B cell (primary cell): Measurements from ENCODE around the gene SCG2. TPM values are rescaled to one million over a fixed set of nuclear protein-coding genes. Genes with fewer than 3 reads are reported as not detected.
A peak's percentile ranks its signal among the peaks of the same experiment; 100 is the strongest.

ENCODE experiments used
- ATAC-seq: fragments of 200-7000 bp; cut with Tn5 transposase; one replicate; pipeline ENCODE4 v1.10.0; 2021; ENCODE audit warnings: low read depth, mild to moderate bottlenecking, moderate number of reproducible peaks, moderate library complexity
- CTCF ChIA-PET: fragments of 350-600 bp; sonication (Branson Sonifier 250); formaldehyde crosslinking; loops from one replicate; lab custom pipeline; 2021; ENCODE audit warnings: antibody characterized with exemption, inconsistent platforms; lab: Charles Lee
- POLR2A ChIA-PET: fragments of 350-600 bp; sonication (Branson Sonifier 250); formaldehyde crosslinking; loops from one replicate; lab custom pipeline; 2021; ENCODE audit warnings: antibody characterized with exemption; lab: Charles Lee
- DNase-seq: peaks from one replicate; pipeline ENCODE4 v3.0.0; 2013
- H2AFZ ChIP-seq: 2 replicates; pipeline ENCODE4 v1.6.1; 2012; ENCODE audit warnings: mild to moderate bottlenecking, low read depth, low read length; ENCODE audit not compliant: insufficient read depth, poor library complexity, severe bottlenecking
- H3K27ac ChIP-seq, 2 donors: 1 replicate in 1 of 2; 2 replicates in 1 of 2; pipeline ENCODE4 v1.5.1; 2012 to 2013; ENCODE audit warnings: low read length in 2 of 2, mild to moderate bottlenecking in 2 of 2, moderate library complexity in 1 of 2
- H3K27me3 ChIP-seq, 4 experiments: fragments of 200-600 bp in 1 of 4; sonication (generic) in 1 of 4; replicated peaks in 1 of 4; 1 replicate in 2 of 4; 2 replicates in 2 of 4; pipeline versions ENCODE4 v1.6.1 to v1.7.0; 2013 to 2016; ENCODE audit warnings: low read length in 3 of 4, mild to moderate bottlenecking in 2 of 4, mixed read lengths in 1 of 4, moderate library complexity in 1 of 4; ENCODE audit not compliant: insufficient read depth in 4 of 4, control insufficient read depth in 3 of 4; ENCODE audit errors: control extremely low read depth in 1 of 4
- H3K36me3 ChIP-seq, 2 experiments: replicated peaks in 1 of 2; 1 replicate in 1 of 2; 2 replicates in 1 of 2; pipeline versions ENCODE4 v1.6.1 to v1.7.1; 2013; ENCODE audit warnings: low read length in 1 of 2; ENCODE audit not compliant: insufficient read depth in 2 of 2, control insufficient read depth in 1 of 2; ENCODE audit errors: control extremely low read depth in 1 of 2, extremely low read depth in 1 of 2
- H3K4me1 ChIP-seq, 2 donors: fragments of 200-600 bp in 1 of 2; sonication (generic) in 1 of 2; 1 replicate in 1 of 2; 2 replicates in 1 of 2; pipeline versions ENCODE4 v1.5.1 to v1.6.1; 2013 to 2017; ENCODE audit warnings: low read length in 2 of 2; ENCODE audit not compliant: control insufficient read depth in 2 of 2, insufficient read depth in 2 of 2
- H3K4me2 ChIP-seq: replicated peaks from 2 replicates; pipeline ENCODE3; 2012; ENCODE audit warnings: mild to moderate bottlenecking, low read depth, low read length; ENCODE audit not compliant: poor library complexity, severe bottlenecking
- H3K4me3 ChIP-seq, 5 experiments: fragments of 200-600 bp in 1 of 5; sonication (generic) in 1 of 5; 1 replicate in 3 of 5; 2 replicates in 2 of 5; pipeline versions ENCODE4 v1.5.1 to v1.7.0; 2011 to 2016; ENCODE audit warnings: low read length in 4 of 5, mild to moderate bottlenecking in 4 of 5, low read depth in 2 of 5, control low read depth in 1 of 5, moderate library complexity in 1 of 5; ENCODE audit not compliant: insufficient read depth in 1 of 5; ENCODE audit errors: control extremely low read depth in 1 of 5, extremely low read depth in 1 of 5
- H3K79me2 ChIP-seq: fragments of 200-600 bp; sonication (generic); one replicate; pipeline ENCODE4 v1.6.0; 2016; ENCODE audit warnings: low read length; ENCODE audit not compliant: control insufficient read depth, insufficient read depth
- H3K9ac ChIP-seq: fragments of 200-600 bp; sonication (generic); 2 replicates; pipeline ENCODE4 v1.6.1; 2017; ENCODE audit warnings: mild to moderate bottlenecking, low read length, moderate library complexity
- H3K9me3 ChIP-seq, 3 donors: one replicate each; pipeline versions ENCODE4 v1.6.1 to v1.7.1; 2013; ENCODE audit warnings: low read length in 2 of 3; ENCODE audit not compliant: control insufficient read depth in 2 of 3, insufficient read depth in 1 of 3; ENCODE audit errors: control extremely low read depth in 1 of 3
- H4K20me1 ChIP-seq: 2 replicates; pipeline ENCODE4 v1.6.0; 2012; ENCODE audit warnings: mild to moderate bottlenecking, low read length; ENCODE audit not compliant: insufficient read depth, control insufficient read depth, poor library complexity, severe bottlenecking
- H3K27ac Mint-ChIP-seq: one replicate; pipeline ENCODE4 v1.8.0; 2021; ENCODE audit warnings: mixed read lengths
- H3K27me3 Mint-ChIP-seq: one replicate; pipeline ENCODE4 v1.8.0; 2021; ENCODE audit warnings: mixed read lengths
- H3K4me1 Mint-ChIP-seq: one replicate; pipeline ENCODE4 v1.8.0; 2021; ENCODE audit warnings: mixed read lengths
- H3K4me3 Mint-ChIP-seq: one replicate; pipeline ENCODE4 v1.8.0; 2021; ENCODE audit warnings: mixed read lengths
- H3K9me3 Mint-ChIP-seq: one replicate; pipeline ENCODE4 v1.8.0; 2022; ENCODE audit warnings: mixed read lengths; ENCODE audit not compliant: insufficient read depth
- CTCF ChIP-seq: fragments of 200-600 bp; IDR thresholded peaks from one replicate; pipeline ENCODE4 v1.8.0; 2022; ENCODE audit warnings: antibody characterized with exemption, mild to moderate bottlenecking
- EZH2 ChIP-seq: IDR thresholded peaks from 2 replicates; pipeline ENCODE4 v1.6.1; 2012; ENCODE audit warnings: borderline replicate concordance, low read depth, mild to moderate bottlenecking, moderate library complexity, low read length; ENCODE audit not compliant: insufficient read depth, poor library complexity, severe bottlenecking
- whole genome bisulfite sequencing: methylation state at CpG from one replicate; pipeline ENCODE4 v1.1.5; 2013; ENCODE audit warnings: missing lambda C conversion rate; ENCODE audit not compliant: insufficient coverage; 5-methylcytosine and 5-hydroxymethylcytosine counted together
- intact Hi-C: fragments of 100-400 bp; cut with micrococcal nuclease; formaldehyde crosslinking; loops from one replicate; pipeline ENCODE4 v1.10.0; 2022
- polyA minus RNA-seq: library from RNA; depleted of rRNA, polyadenylated mRNA; stranded (reverse); fragments of >200 nt; gene quantifications from 2 replicates; pipeline ENCODE4 v1.2.3, GENCODE V29; 2012
- polyA plus RNA-seq: library from polyadenylated mRNA; depleted of rRNA; stranded (reverse); fragments of >200 nt; gene quantifications from 2 replicates; pipeline ENCODE4 v1.2.3, GENCODE V29; 2012
- total RNA-seq, 2 donors: library from RNA; stranded (reverse); fragments of 120-200 nt in 1 of 2; gene quantifications; 1 replicate in 1 of 2; 2 replicates in 1 of 2; pipeline versions ENCODE4 v1.2.3 to v1.2.4, GENCODE V29; 2013 to 2022

SCG2 gene
- 0.27 and 0.44 TPM in 2 replicates for total RNA-seq
- total RNA-seq (2013), result 0.23 TPM
- 0.12 TPM in 1 of 2 replicates, not detected in the other for polyA plus RNA-seq
- polyA minus RNA-seq, result not detected in 2 replicates

- H3K79me2 ChIP-seq, result no peaks in the 10 kb centered on the region
- no peak within 1 kb of the TSS for H3K4me2 ChIP-seq
- no peaks in the 10 kb centered on the region for H3K9me3 Mint-ChIP-seq
- intact Hi-C loops, result no loop called here
- DNase-seq (peak; percentile 6), ATAC-seq (no peak)
- H3K4me1 Mint-ChIP-seq, result peaks cover 2% of the 10 kb centered on the region
- no peaks in the 10 kb centered on the region for H3K36me3 ChIP-seq
- WGBS, result 6% methylated on average over 8 of the region's 17 CpGs
- TF ChIP-seq EZH2 (no peak), CTCF (no peak)
- H4K20me1 ChIP-seq, result no peaks in the 10 kb centered on the region
- H3K4me3 Mint-ChIP-seq, result no peak within 1 kb of the TSS
- H2AFZ ChIP-seq, result no peak within 1 kb of the TSS
- no peaks in the 10 kb centered on the region for H3K9me3 ChIP-seq
- no peak within 1 kb of the TSS for H3K27ac ChIP-seq
- peaks cover 0 to 3% (median 0%) of the 10 kb centered on the region in 4 experiments for H3K27me3 ChIP-seq
- H3K4me1 ChIP-seq, result no peaks in the 10 kb centered on the region
- ChIA-PET CTCF (interaction anchor here (1.1 to 1.3 kb wide), 2 partner anchors 9 to 630 kb away, joined by 3 read pairs; no protein-coding TSS in a partner anchor), POLR2A (no interaction called here)
- no peak within 1 kb of the TSS for H3K4me3 ChIP-seq
- no peak within 1 kb of the TSS for H3K27ac Mint-ChIP-seq
- no peak within 1 kb of the TSS for H3K9ac ChIP-seq
- peaks cover 17% of the 10 kb centered on the region for H3K27me3 Mint-ChIP-seq
Observed at GRCh38 chr2:223601932-223602666, at the start of gene SCG2. SCG2 (minus strand) TSS chr2:223602361; CDS start chr2:223599282, 3,079 bp downstream.
